GM19463 (cell line): Measurements from ENCODE around the gene RPL9.
A peak's percentile ranks its signal among the peaks of the same experiment; 100 is the strongest.
"Not testable (repeated sequence)": the region's sequence is repeated elsewhere in the genome, so short reads cannot be mapped to it uniquely, and the experiment has no call there.

Source experiments
- ATAC-seq: cut with Tn5 transposase; IDR thresholded peaks from one replicate; pipeline ENCODE4 v1.9.1; 2021; ENCODE audit warnings: mild to moderate bottlenecking, moderate library complexity; ENCODE audit not compliant: unreplicated experiment

RPL9 gene

GRCh38 chr4:39467464-39467863, 8.7 kb upstream of the RPL9 start:
- ATAC-seq, result no peak

GRCh38 chr4:39466747-39467146, 8.0 kb upstream of the RPL9 start:
- no peak for ATAC-seq

- ATAC-seq, result no peak
Observed at GRCh38 chr4:39464886-39465501, 6.3 kb upstream of the RPL9 start.

- not testable (repeated sequence) for ATAC-seq
Observed at GRCh38 chr4:39458161-39458504, 589 bp downstream of the RPL9 start.

GRCh38 chr4:39456946-39457763, 1.6 kb downstream of the RPL9 start:
- ATAC-seq, result no peak

- no peak for ATAC-seq
Observed at GRCh38 chr4:39455486-39455885, 3.2 kb downstream of the RPL9 start.

- no peak for ATAC-seq
Observed at GRCh38 chr4:39453738-39454137, 5.0 kb downstream of the RPL9 start.

GRCh38 chr4:39452860-39453587, 5.7 kb downstream of the RPL9 start:
- no peak for ATAC-seq

- no peak for ATAC-seq
Observed at GRCh38 chr4:39452153-39452859, 6.4 kb downstream of the RPL9 start.

GRCh38 chr4:39451423-39452023, 7.2 kb downstream of the RPL9 start:
- ATAC-seq, result no peak

- ATAC-seq, result no peak
Observed at GRCh38 chr4:39450618-39451017, 8.1 kb downstream of the RPL9 start.

- ATAC-seq, result peak; percentile 80
Observed at GRCh38 chr4:39446842-39447573, 11.7 kb downstream of the RPL9 start.

- ATAC-seq, result no peak
Observed at GRCh38 chr4:39446483-39446841, 12.3 kb downstream of the RPL9 start.

- ATAC-seq, result no peak
Observed at GRCh38 chr4:39442998-39443397, 15.7 kb downstream of the RPL9 start.

- no peak for ATAC-seq
Observed at GRCh38 chr4:39441593-39441992, 17.1 kb downstream of the RPL9 start.

- no peak for ATAC-seq
Observed at GRCh38 chr4:39435659-39436563, 22.8 kb downstream of the RPL9 start.

GRCh38 chr4:39433878-39434492, 24.7 kb downstream of the RPL9 start:
- no peak for ATAC-seq

GRCh38 chr4:39429476-39430334, 29.0 kb downstream of the RPL9 start:
- no peak for ATAC-seq
